ENCODE results near the gene DEAF1.

DNA sequence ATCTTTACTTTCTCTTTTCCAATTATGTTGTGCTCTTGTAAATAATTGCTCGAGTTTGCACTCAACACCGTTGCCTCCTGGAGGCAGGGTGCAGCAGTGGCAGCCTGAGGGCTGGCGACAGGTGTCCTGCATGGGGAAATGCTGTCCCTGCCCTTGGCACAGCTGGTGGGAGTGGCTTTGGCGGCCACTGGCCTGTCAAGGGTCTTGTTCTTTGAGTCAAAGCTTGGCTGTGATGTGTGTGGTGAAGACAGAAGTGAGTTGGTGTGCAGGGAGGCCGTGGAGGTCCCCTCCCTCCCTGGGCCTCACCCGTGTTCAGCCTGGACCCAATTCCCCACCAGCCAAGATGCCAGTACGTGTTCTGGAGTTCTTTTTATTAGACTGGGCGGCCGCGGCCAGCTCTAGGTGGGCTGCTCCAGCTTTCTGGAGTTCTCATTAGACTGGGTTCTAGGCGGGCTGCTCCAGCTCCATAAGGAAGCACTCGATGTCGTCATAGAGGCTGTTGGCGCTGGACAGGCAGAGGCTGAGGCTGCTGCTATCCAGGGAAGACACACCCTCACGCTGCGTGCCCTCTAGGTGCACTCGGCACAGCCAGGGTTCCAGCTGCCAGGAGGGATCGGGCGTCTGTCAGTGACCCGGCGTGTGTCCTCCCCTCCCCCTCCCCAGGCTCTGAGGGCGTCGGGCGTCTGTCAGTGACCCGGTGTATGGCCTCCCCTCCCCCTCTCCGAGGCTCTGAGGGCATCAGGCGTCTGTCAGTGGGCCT is 82.6 kb downstream of the DEAF1 start:
- TF ChIP-seq, protein P1, sequence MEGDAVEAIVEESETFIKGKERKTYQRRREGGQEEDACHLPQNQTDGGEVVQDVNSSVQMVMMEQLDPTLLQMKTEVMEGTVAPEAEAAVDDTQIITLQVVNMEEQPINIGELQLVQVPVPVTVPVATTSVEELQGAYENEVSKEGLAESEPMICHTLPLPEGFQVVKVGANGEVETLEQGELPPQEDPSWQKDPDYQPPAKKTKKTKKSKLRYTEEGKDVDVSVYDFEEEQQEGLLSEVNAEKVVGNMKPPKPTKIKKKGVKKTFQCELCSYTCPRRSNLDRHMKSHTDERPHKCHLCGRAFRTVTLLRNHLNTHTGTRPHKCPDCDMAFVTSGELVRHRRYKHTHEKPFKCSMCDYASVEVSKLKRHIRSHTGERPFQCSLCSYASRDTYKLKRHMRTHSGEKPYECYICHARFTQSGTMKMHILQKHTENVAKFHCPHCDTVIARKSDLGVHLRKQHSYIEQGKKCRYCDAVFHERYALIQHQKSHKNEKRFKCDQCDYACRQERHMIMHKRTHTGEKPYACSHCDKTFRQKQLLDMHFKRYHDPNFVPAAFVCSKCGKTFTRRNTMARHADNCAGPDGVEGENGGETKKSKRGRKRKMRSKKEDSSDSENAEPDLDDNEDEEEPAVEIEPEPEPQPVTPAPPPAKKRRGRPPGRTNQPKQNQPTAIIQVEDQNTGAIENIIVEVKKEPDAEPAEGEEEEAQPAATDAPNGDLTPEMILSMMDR (IDR thresholded peaks at IDR 0.05) = no peak
- no peak for TF ChIP-seq POLR2A (IDR thresholded peaks at IDR 0.05)

All from lower leg skin (tissue), 3 donors.